CD4-positive, alpha-beta T cell (primary cell): ENCODE data around the gene GHR. TPM values are rescaled to one million over a fixed set of nuclear protein-coding genes. Genes with fewer than 3 reads are reported as not detected.

Experiments
- ATAC-seq: fragments of 200-7000 bp; cut with Tn5 transposase; one replicate; pipeline ENCODE4 v1.10.0; 2022; ENCODE audit warnings: mild to moderate bottlenecking; ENCODE audit not compliant: poor library complexity
- CTCF ChIA-PET: fragments of 350-600 bp; sonication (Branson Sonifier 250); formaldehyde crosslinking; loops from one replicate; lab custom pipeline; 2021; ENCODE audit warnings: antibody characterized with exemption, inconsistent platforms; lab: Charles Lee
- POLR2A ChIA-PET: fragments of 350-600 bp; sonication (Branson Sonifier 250); formaldehyde crosslinking; loops from one replicate; lab custom pipeline; 2021; ENCODE audit warnings: antibody characterized with exemption, inconsistent platforms; lab: Charles Lee
- DNase-seq, 14 experiments: peaks; one replicate each; pipeline ENCODE4 v3.0.0-alpha.2; 2013 to 2020; ENCODE audit warnings: mixed read lengths in 2 of 14
- H3K27ac ChIP-seq, 2 donors: one replicate each; pipeline versions ENCODE4 v1.5.1 to v1.7.0; 2013; ENCODE audit warnings: low read length in 2 of 2, low read depth in 1 of 2, mild to moderate bottlenecking in 1 of 2
- H3K27me3 ChIP-seq, 2 experiments: 1 replicate in 1 of 2; 2 replicates in 1 of 2; pipeline versions ENCODE4 v1.6.1 to v1.7.0; 2013; ENCODE audit warnings: low read length in 2 of 2, control low read depth in 1 of 2, mild to moderate bottlenecking in 1 of 2, moderate library complexity in 1 of 2; ENCODE audit not compliant: insufficient read depth in 2 of 2, control insufficient read depth in 1 of 2
- H3K36me3 ChIP-seq: one replicate; pipeline ENCODE4 v1.6.1; 2013; ENCODE audit warnings: low read length, control low read depth; ENCODE audit not compliant: insufficient read depth
- H3K4me1 ChIP-seq: one replicate; pipeline ENCODE4 v1.6.1; 2013; ENCODE audit warnings: low read length, control low read depth; ENCODE audit not compliant: insufficient read depth
- H3K4me3 ChIP-seq: one replicate; pipeline ENCODE4 v1.5.1; 2013; ENCODE audit warnings: mild to moderate bottlenecking, low read length, moderate library complexity
- H3K9me3 ChIP-seq, 2 experiments: 1 replicate in 1 of 2; 2 replicates in 1 of 2; pipeline versions ENCODE4 v1.6.1 to v1.7.0; 2013; ENCODE audit warnings: low read length in 2 of 2, mild to moderate bottlenecking in 2 of 2, control low read depth in 1 of 2, moderate library complexity in 1 of 2; ENCODE audit not compliant: control insufficient read depth in 1 of 2, insufficient read depth in 1 of 2
- H3K27ac Mint-ChIP-seq: one replicate; pipeline ENCODE4 v1.8.0; 2020; ENCODE audit warnings: mixed read lengths
- H3K27me3 Mint-ChIP-seq: one replicate; pipeline ENCODE4 v1.8.0; 2021; ENCODE audit warnings: mixed read lengths
- H3K36me3 Mint-ChIP-seq: one replicate; pipeline ENCODE4 v1.8.0; 2021; ENCODE audit warnings: low read depth, mixed read lengths
- H3K4me1 Mint-ChIP-seq: one replicate; pipeline ENCODE4 v1.8.0; 2021; ENCODE audit warnings: low read depth, mixed read lengths
- H3K4me3 Mint-ChIP-seq: one replicate; pipeline ENCODE4 v1.8.0; 2020; ENCODE audit warnings: mild to moderate bottlenecking, mixed read lengths
- H3K9me3 Mint-ChIP-seq: one replicate; pipeline ENCODE4 v1.8.0; 2020; ENCODE audit warnings: mixed read lengths
- intact Hi-C, 2 experiments: fragments of 100-400 bp; cut with DNase I in 1 of 2; cut with micrococcal nuclease in 1 of 2; formaldehyde crosslinking; loops; one replicate each; pipeline versions ENCODE4 v1.15.1 to v1.9.0; 2023 to 2025; cut with DNase I, micrococcal nuclease
- total RNA-seq, 174 experiments: library from RNA in 2 of 174; stranded (reverse) in 2 of 174; gene quantifications; one replicate each; pipeline ENCODE4 v1.2.3 and lab custom pipeline; 2021 to 2026
- TF ChIP-seq, protein P1 (sequence below): fragments of 200-600 bp; IDR thresholded peaks from one replicate; pipeline ENCODE4 v1.8.0; 2022; ENCODE audit warnings: antibody characterized with exemption, mild to moderate bottlenecking

The GHR gene
- total RNA-seq, 2 experiments from 2014 or later, result not detected

GRCh38 chr5:42642006-42642405, 218.8 kb downstream of the GHR start:
- H3K36me3 Mint-ChIP-seq, result no peaks in the 10 kb centered on the region
- TF ChIP-seq, protein P1, sequence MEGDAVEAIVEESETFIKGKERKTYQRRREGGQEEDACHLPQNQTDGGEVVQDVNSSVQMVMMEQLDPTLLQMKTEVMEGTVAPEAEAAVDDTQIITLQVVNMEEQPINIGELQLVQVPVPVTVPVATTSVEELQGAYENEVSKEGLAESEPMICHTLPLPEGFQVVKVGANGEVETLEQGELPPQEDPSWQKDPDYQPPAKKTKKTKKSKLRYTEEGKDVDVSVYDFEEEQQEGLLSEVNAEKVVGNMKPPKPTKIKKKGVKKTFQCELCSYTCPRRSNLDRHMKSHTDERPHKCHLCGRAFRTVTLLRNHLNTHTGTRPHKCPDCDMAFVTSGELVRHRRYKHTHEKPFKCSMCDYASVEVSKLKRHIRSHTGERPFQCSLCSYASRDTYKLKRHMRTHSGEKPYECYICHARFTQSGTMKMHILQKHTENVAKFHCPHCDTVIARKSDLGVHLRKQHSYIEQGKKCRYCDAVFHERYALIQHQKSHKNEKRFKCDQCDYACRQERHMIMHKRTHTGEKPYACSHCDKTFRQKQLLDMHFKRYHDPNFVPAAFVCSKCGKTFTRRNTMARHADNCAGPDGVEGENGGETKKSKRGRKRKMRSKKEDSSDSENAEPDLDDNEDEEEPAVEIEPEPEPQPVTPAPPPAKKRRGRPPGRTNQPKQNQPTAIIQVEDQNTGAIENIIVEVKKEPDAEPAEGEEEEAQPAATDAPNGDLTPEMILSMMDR, result no peak
- no peaks in the 10 kb centered on the region for H3K4me1 Mint-ChIP-seq
- no peaks in the 10 kb centered on the region for H3K9me3 ChIP-seq
- H3K4me1 ChIP-seq, result no peaks in the 10 kb centered on the region
- no peaks in the 10 kb centered on the region for H3K9me3 Mint-ChIP-seq
- ChIA-PET POLR2A (no interaction called here), CTCF (no interaction called here)
- DNase-seq, result no peak
- H3K27me3 ChIP-seq, result peaks cover 4 to 15% of the 10 kb centered on the region in 2 experiments
- H3K36me3 ChIP-seq, result no peaks in the 10 kb centered on the region
- H3K27ac ChIP-seq, result no peak overlapping the region
- ATAC-seq, result no peak
- intact Hi-C loops, result no loop called here
- peaks cover 21% of the 10 kb centered on the region for H3K27me3 Mint-ChIP-seq
- H3K4me3 Mint-ChIP-seq, result no peak overlapping the region
- H3K4me3 ChIP-seq, result no peak overlapping the region
- no peak overlapping the region for H3K27ac Mint-ChIP-seq

- no peak overlapping the region for H3K4me3 ChIP-seq
- ATAC-seq, result no peak
- Mint-ChIP-seq H3K36me3 (no peaks in the 10 kb centered on the region), H3K9me3 (no peaks in the 10 kb centered on the region), H3K27me3 (peaks cover 18% of the 10 kb centered on the region), H3K4me3 (no peak overlapping the region), H3K27ac (no peak overlapping the region), H3K4me1 (no peaks in the 10 kb centered on the region)
- H3K27ac ChIP-seq, result no peak overlapping the region
- no peak for DNase-seq
- CTCF ChIA-PET, result no interaction called here
- peaks cover 4 to 15% of the 10 kb centered on the region in 2 experiments for H3K27me3 ChIP-seq
- POLR2A ChIA-PET, result no interaction called here
- no peaks in the 10 kb centered on the region for H3K4me1 ChIP-seq
- intact Hi-C loops, result no loop called here
- no peaks in the 10 kb centered on the region for H3K9me3 ChIP-seq
- TF ChIP-seq, protein P1, result no peak
- H3K36me3 ChIP-seq, result no peaks in the 10 kb centered on the region
Measured at GRCh38 chr5:42643360-42643759, 220.1 kb downstream of the GHR start.

DNA sequence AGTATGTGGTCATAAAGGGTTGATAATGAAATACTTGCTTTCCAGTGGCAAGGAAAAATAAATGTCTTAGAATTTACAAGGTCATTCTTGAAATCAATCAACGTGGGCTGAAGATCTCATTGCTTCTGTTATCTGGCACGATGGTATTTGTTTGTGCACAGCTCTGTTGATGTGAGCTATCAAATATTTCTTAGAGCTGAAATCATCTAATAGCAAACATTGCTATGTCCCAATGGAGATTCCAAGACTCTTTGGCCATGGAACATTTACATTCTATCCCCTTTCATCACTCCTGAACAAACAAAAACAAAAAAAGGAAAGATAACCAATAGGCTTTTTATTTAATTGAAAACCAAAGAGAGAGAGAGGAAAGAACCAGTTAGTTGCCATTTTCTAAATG, 221.9 kb downstream of the GHR start:
- H3K27ac Mint-ChIP-seq, result no peak overlapping the region

More for the DNA sequence above, 221.9 kb downstream of the GHR start:
- Histone ChIP-seq H3K9me3 (no peaks in the 10 kb centered on the region), H3K4me3 (no peak overlapping the region), H3K27ac (no peak overlapping the region), H3K4me1 (no peaks in the 10 kb centered on the region), H3K36me3 (no peaks in the 10 kb centered on the region), H3K27me3 (peaks cover 4 to 15% of the 10 kb centered on the region in 2 experiments)
- no peaks in the 10 kb centered on the region for H3K36me3 Mint-ChIP-seq
- no peak for DNase-seq
- intact Hi-C loops, result no loop called here
- no peaks in the 10 kb centered on the region for H3K4me1 Mint-ChIP-seq
- ChIA-PET CTCF (no interaction called here), POLR2A (interaction anchor here (0.7 kb wide), 1 partner anchor 1137 kb away, joined by 4 read pairs; no protein-coding TSS in a partner anchor)
- ATAC-seq, result no peak
- TF ChIP-seq, protein P1, result no peak
- peaks cover 11% of the 10 kb centered on the region for H3K27me3 Mint-ChIP-seq
- H3K9me3 Mint-ChIP-seq, result no peaks in the 10 kb centered on the region
- no peak overlapping the region for H3K4me3 Mint-ChIP-seq
